Natural killer cell treated with Interleukin-12 subunit alpha and Interleukin-12 subunit beta and Interleukin-15 and Interleukin-18, amount 100 ng/mL, for 72 hours (primary cell): ENCODE measurements around the gene PTPRN2. TPM values are rescaled to one million over a fixed set of nuclear protein-coding genes. Genes with fewer than 3 reads are reported as not detected.
A peak's percentile ranks its signal among the peaks of the same experiment; 100 is the strongest.
"Not testable (repeated sequence)": the region's sequence is repeated elsewhere in the genome, so short reads cannot be mapped to it uniquely, and the experiment has no call there.

ENCODE experiments used
- ATAC-seq, 2 donors: fragments of 150-1000 bp; cut with Tn5 transposase in 1 of 2; sonication (Bioruptor Pico), chemical (Tn5 transposase) in 1 of 2; 2 replicates each; pipeline ENCODE4 v1.10.0; 2021
- DNase-seq: peaks from one replicate; pipeline ENCODE4 v3.0.0; 2022; ENCODE audit warnings: low spot score
- H3K27ac Mint-ChIP-seq, 2 donors: 1 replicate in 1 of 2; 2 replicates in 1 of 2; pipeline ENCODE4 v1.8.0; 2022; ENCODE audit warnings: mixed read lengths in 2 of 2, mild to moderate bottlenecking in 1 of 2, moderate library complexity in 1 of 2
- H3K27me3 Mint-ChIP-seq, 2 donors: 1 replicate in 1 of 2; 2 replicates in 1 of 2; pipeline ENCODE4 v1.8.0; 2022; ENCODE audit warnings: mixed read lengths in 2 of 2
- H3K36me3 Mint-ChIP-seq: one replicate; pipeline ENCODE4 v1.8.0; 2022; ENCODE audit warnings: mixed read lengths
- H3K4me1 Mint-ChIP-seq, 2 donors: 1 replicate in 1 of 2; 2 replicates in 1 of 2; pipeline ENCODE4 v1.8.0; 2022; ENCODE audit warnings: low read depth in 2 of 2, mixed read lengths in 2 of 2, mild to moderate bottlenecking in 1 of 2
- H3K4me3 Mint-ChIP-seq: one replicate; pipeline ENCODE4 v1.8.0; 2022; ENCODE audit warnings: mixed read lengths
- H3K9me3 Mint-ChIP-seq: 2 replicates; pipeline ENCODE4 v1.8.0; 2022; ENCODE audit warnings: mixed read lengths
- total RNA-seq, 2 donors: library from RNA; stranded (reverse); gene quantifications; one replicate each; pipeline ENCODE4 v1.2.3, GENCODE V29; 2022

Gene PTPRN2
- total RNA-seq, 2 donors from 2014 or later: 0.17 to 0.74 TPM

DNA sequence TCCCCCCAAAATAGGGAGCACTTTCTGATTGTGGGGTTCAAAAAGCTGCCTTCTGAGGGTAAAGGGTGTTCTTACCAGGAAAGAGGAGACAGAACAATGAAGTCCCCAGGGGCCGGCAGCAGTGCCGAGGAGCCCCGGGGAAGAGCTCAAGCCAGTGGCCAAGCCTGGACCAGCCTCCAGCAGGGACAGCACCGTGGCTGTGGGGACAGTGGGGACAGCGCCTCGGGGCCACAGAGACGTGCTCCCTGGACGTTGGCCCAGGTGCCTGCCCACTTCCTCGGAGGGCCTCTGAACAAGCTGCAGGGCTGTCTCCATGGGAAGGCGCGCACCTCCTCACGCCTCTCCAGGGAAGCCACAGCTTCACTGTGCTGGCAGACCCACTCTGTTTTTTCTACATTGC is 312.6 kb downstream of the PTPRN2 start:
- no peak overlapping the region for H3K27ac Mint-ChIP-seq
- no peaks in the 10 kb centered on the region for H3K9me3 Mint-ChIP-seq
- no peak for ATAC-seq
- H3K36me3 Mint-ChIP-seq: no peaks in the 10 kb centered on the region
- H3K4me1 Mint-ChIP-seq: no peaks in the 10 kb centered on the region
- DNase-seq: peak; percentile 59
- no peaks in the 10 kb centered on the region for H3K27me3 Mint-ChIP-seq
- H3K4me3 Mint-ChIP-seq: no peak overlapping the region

DNA sequence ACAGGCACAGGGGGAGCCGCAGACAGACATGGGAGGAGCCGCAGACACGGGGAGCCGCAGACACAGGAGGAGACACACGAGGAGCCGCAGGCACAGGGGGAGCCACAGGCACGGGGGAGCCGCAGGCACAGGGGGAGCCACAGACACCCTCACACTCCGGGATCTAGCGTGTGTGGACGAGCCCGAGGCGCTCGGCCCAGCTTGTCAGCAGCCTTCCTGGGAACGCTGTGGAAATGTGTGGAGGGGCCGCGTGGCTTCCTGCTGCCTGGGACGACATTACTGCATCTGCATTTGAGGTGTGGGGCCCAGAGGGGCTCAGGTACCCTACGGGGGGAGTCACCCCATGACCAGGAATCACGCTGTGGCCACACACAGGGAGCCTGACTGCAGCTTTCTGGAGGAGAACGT is 313.2 kb downstream of the PTPRN2 start:
- Mint-ChIP-seq H3K36me3 (no peaks in the 10 kb centered on the region), H3K4me3 (no peak overlapping the region), H3K27ac (no peak overlapping the region), H3K9me3 (peaks cover 4% of the 10 kb centered on the region), H3K4me1 (no peaks in the 10 kb centered on the region), H3K27me3 (no peaks in the 10 kb centered on the region)
- DNase-seq (peak; percentile 50), ATAC-seq (no peak)

DNA sequence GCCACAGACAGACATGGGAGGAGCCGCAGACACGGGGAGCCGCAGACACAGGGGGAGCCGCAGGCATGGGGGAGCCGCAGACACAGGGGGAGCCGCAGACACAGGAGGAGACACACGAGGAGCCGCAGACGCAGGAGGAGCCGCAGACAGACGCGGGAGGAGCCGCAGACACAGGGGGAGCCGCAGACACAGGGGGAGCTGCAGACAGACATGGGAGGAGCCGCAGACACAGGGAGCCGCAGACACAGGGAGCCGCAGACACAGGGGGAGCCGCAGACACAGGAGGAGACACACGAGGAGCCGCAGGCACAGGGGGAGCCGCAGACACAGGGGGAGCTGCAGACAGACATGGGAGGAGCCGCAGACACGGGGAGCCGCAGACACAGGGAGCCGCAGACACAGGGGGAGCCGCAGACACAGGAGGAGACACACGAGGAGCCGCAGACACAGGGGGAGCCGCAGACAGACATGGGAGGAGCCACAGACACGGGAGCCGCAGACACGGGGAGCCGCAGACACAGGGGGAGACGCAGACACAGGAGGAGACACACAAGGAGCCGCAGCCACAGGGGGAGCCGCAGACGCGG is 313.8 kb downstream of the PTPRN2 start:
- not testable (repeated sequence) for H3K27ac Mint-ChIP-seq

DNA sequence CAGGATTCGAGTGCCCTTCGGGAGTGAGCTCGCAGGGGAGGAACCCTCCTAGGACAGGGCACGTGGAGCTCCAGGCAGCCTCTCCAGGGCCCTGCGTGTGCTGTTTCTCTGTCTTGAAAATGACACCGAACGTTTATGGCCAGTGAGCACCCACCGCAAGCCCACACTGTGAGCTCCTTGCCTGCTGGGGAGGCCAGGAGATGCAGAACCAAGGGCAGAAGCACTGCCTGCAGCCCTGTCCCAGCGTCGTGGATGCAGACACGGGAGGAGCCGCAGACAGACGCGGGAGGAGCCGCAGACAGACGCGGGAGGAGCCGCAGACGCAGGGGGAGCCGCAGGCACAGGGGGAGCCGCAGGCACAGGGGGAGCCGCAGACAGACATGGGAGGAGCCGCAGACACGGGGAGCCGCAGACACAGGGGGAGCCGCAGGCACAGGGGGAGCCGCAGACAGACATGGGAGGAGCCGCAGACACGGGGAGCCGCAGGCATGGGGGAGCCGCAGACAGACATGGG is 314.4 kb downstream of the PTPRN2 start:
- Mint-ChIP-seq H3K27me3 (no peaks in the 10 kb centered on the region), H3K4me1 (no peaks in the 10 kb centered on the region), H3K9me3 (peaks cover 4% of the 10 kb centered on the region), H3K36me3 (no peaks in the 10 kb centered on the region), H3K27ac (no peak overlapping the region), H3K4me3 (no peak overlapping the region)
- no peak for ATAC-seq
- peak; percentile 32 for DNase-seq

More for the DNA sequence above, 313.8 kb downstream of the PTPRN2 start:
- not testable (repeated sequence) for ATAC-seq, H3K36me3 Mint-ChIP-seq, H3K4me1 Mint-ChIP-seq, H3K27me3 Mint-ChIP-seq, H3K4me3 Mint-ChIP-seq, H3K9me3 Mint-ChIP-seq
- DNase-seq: peak; percentile 59

DNA sequence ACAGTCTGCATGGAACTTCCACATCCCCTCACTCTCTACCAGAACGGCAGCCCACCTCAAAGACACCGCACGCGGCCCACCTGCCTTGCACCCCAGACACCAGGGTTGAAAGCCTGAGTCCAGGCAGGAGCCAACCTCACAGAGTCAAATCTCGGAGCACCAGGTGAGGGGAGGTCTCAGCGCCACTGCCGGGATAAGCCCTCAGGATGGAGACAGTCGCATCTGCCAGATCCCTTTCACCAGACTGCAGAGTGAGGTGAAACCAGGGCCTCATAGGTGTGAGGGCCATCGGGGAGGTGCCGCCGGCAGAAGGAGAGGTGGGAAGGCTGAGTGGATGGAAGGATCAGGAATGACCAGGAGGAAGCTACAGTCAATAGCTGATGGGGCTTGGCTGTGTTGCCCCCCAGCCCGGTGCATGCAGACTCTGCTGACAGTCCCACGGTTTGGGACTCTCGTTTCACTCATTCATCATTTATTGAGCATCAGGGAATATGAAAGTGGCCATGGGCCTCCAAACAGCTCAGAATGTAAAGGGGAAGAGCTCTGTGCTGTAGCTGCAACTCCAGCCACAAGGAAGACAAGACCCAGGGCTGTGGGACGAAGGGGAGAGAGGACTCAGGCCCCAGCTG is 315.0 kb downstream of the PTPRN2 start:
- no peaks in the 10 kb centered on the region for H3K4me1 Mint-ChIP-seq
- H3K4me3 Mint-ChIP-seq: no peak overlapping the region
- no peak overlapping the region for H3K27ac Mint-ChIP-seq
- DNase-seq (peak; percentile 49), ATAC-seq (no peak)
- H3K36me3 Mint-ChIP-seq: no peaks in the 10 kb centered on the region
- H3K9me3 Mint-ChIP-seq: peaks cover 4% of the 10 kb centered on the region
- no peaks in the 10 kb centered on the region for H3K27me3 Mint-ChIP-seq

DNA sequence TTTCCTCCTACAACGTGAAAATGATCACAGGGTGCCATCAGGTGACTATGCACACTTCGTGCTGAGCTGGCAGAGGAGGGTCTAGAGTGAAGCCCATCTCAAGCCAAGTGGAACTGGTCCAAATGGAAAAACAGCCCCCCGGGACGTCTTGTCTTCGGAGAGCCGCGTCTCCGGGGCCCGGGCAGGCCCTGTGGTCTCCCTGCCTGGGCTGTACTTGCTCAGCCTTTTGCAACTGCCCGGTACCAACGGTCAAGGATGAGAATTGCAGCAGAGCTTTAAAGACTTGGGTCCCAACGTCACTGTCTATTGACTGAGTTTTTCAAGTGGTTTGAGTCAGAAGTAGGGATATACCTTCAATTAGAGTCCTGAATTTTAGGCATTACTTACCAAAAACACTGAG is 315.5 kb downstream of the PTPRN2 start:
- no peaks in the 10 kb centered on the region for H3K4me1 Mint-ChIP-seq
- DNase-seq: peak; percentile 29
- peaks cover 4% of the 10 kb centered on the region for H3K9me3 Mint-ChIP-seq
- H3K36me3 Mint-ChIP-seq: no peaks in the 10 kb centered on the region
- no peaks in the 10 kb centered on the region for H3K27me3 Mint-ChIP-seq
- H3K4me3 Mint-ChIP-seq: no peak overlapping the region
- no peak overlapping the region for H3K27ac Mint-ChIP-seq
- ATAC-seq: no peak

DNA sequence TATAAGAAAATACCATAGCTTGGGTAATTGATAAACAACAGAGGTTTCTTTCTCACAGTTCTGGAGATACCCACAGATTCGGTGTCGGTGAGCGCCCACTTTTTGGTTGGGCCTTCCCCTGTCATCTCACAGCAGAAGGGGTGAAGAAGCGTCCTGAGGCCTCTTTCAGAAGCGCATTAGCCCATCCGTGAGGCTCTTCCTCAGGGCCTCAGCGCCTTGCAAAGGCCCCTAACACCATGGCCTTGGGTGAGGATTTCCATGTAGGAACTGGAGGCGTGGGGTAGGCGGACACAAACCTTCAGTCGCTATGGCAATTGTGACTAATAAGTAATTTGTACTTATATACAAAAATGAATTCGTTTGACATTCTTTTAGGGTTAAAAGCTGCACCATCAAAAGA is 316.0 kb downstream of the PTPRN2 start:
- no peak for ATAC-seq
- H3K4me1 Mint-ChIP-seq: no peaks in the 10 kb centered on the region
- DNase-seq: peak; percentile 10
- no peak overlapping the region for H3K27ac Mint-ChIP-seq
- no peaks in the 10 kb centered on the region for H3K36me3 Mint-ChIP-seq
- H3K27me3 Mint-ChIP-seq: no peaks in the 10 kb centered on the region
- peaks cover 4% of the 10 kb centered on the region for H3K9me3 Mint-ChIP-seq
- no peak overlapping the region for H3K4me3 Mint-ChIP-seq

DNA sequence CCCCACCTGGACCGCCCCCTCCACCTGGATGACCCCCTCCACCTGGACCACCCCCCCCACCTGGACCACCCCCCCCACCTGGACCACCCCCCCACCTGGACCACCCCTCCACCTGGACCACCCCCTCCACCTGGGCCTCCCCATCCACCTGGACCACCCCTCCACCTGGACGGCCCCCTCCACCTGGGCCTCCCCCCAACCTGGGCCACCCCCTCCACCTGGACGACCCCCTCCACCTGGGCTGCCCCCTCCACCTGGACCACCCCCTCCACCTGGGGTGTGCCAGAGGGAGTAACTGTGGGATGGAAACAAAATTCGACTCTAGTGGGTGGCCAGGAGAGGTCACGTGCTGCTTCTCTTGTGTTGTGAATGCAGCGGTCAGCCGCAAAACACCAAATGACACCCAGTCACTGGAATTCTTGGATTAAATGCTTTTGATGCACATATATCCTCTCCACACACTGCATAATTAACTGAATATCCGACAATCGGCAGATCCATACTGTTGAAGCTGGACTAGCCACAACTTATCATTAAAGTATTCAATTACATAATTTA is 316.7 kb downstream of the PTPRN2 start:
- H3K27me3 Mint-ChIP-seq: no peaks in the 10 kb centered on the region

DNA sequence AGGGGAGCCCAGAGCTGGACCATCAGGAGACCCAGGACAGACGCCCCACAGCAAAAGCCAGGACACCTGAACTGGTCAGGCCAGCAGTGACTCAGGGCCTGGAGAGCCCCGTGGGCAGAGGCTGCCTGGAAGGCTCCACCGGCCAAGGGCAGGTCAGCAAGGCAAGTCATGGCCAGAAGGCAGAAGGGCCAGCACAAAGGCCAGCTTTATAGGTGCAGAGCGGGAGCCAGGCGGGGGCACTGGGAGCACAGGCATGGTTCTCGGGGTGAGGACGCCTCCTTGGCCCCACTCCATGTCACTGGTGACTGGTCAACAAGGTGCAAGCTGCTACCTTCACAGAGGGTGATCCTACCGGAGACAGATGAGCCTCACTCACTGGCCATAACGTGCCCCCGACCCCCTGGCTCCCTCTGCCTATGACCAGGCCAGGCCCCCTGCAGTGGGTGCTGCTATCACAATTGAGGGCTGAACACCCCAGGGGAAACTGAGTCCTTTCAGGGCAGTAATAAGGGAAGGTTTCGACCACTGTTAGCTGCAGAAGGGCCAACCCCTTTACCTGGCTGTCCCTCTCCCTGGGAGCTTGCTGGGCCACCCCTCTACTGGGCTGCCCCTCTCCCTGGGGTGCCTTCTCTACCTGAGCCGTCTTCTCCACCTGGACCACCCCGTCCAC is 317.4 kb downstream of the PTPRN2 start:
- Mint-ChIP-seq H3K36me3 (no peaks in the 10 kb centered on the region), H3K27me3 (no peaks in the 10 kb centered on the region), H3K27ac (no peak overlapping the region), H3K4me3 (no peak overlapping the region), H3K4me1 (no peaks in the 10 kb centered on the region), H3K9me3 (peaks cover 4% of the 10 kb centered on the region)
- ATAC-seq (peak in 1 of 2 donors; percentile 30), DNase-seq (peak; percentile 35)

More for the DNA sequence above, 316.7 kb downstream of the PTPRN2 start:
- H3K36me3 Mint-ChIP-seq: no peaks in the 10 kb centered on the region
- DNase-seq (peak; percentile 57), ATAC-seq (no peak)
- H3K4me1 Mint-ChIP-seq: no peaks in the 10 kb centered on the region
- peaks cover 4% of the 10 kb centered on the region for H3K9me3 Mint-ChIP-seq
- H3K4me3 Mint-ChIP-seq: no peak overlapping the region
- H3K27ac Mint-ChIP-seq: no peak overlapping the region

DNA sequence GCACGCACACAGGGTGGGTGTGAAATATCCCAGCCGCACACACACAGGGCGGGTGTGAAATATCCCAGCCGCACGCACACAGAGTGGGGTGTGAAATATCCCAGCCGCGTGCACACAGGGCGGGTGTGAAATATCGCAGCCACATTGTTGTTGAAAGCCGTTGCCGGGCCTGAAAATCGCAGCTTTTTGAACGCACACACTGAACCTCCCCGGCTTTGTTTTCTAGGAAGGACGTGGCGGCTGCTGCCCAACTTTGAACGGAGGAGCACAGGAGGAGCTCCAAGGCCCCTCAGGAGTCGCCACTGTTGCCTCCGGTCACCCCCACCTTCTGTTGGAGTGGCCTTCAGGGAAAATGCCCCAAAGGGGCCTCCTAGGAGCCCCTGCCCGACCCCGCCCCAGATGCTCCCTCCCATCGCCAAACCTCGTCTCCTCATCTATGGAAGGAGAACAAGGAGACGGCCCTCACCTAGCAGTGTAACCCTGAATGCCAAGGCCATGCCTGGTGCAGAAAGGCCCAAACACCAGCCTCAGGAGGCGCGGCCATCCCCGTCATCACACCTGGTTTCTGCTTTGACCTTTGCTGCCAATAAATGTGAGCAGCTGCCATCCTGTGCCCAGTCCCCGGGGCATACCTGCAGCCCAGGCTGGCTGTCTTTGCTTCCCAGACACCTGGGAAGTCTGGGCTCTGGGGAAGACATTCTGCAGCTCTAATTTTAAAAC is 318.6 kb downstream of the PTPRN2 start:
- H3K4me3 Mint-ChIP-seq: no peak overlapping the region
- H3K27me3 Mint-ChIP-seq: no peaks in the 10 kb centered on the region
- no peaks in the 10 kb centered on the region for H3K4me1 Mint-ChIP-seq

DNA sequence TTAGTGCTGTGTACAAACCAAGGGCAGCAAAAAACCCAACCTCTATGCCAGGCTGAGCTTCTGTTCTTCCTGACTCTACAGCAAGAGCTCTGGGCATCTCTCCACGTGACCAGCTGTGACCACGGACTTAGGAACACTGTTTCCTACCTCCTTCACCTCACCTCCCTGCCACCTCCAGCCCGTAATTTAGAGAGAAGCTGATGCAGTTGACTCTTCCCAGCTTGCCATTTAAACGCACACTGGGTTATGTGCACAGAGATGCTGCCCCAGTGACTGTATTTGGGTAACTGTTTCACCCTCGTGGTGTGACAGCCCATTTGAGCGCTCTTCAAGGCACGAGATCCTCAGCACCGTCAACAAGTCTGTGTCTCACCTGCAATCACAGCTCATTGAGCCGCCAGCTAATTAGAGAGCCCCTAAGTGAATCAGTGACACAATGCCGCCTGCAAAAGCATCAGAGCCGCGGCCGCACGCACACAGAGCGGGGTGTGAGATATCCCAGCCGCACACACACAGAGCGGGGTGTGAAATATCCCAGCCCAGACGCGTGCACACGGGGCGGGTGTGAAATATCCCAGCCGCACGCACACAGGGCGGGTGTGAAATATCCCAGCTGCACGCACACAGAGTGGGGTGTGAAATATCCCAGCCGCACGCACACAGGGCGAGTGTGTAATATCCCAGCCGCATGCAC is 319.7 kb downstream of the PTPRN2 start:
- no peaks in the 10 kb centered on the region for H3K4me1 Mint-ChIP-seq
- H3K27ac Mint-ChIP-seq: no peak overlapping the region
- no peaks in the 10 kb centered on the region for H3K36me3 Mint-ChIP-seq
- no peaks in the 10 kb centered on the region for H3K27me3 Mint-ChIP-seq
- DNase-seq (peak; percentile 2), ATAC-seq (no peak)
- no peak overlapping the region for H3K4me3 Mint-ChIP-seq
- H3K9me3 Mint-ChIP-seq: peaks cover 4% of the 10 kb centered on the region

More for the DNA sequence above, 318.6 kb downstream of the PTPRN2 start:
- peak; percentile 15 for DNase-seq
- Mint-ChIP-seq H3K9me3 (peaks cover 4% of the 10 kb centered on the region), H3K36me3 (no peaks in the 10 kb centered on the region), H3K27ac (no peak overlapping the region)
- ATAC-seq: no peak

DNA sequence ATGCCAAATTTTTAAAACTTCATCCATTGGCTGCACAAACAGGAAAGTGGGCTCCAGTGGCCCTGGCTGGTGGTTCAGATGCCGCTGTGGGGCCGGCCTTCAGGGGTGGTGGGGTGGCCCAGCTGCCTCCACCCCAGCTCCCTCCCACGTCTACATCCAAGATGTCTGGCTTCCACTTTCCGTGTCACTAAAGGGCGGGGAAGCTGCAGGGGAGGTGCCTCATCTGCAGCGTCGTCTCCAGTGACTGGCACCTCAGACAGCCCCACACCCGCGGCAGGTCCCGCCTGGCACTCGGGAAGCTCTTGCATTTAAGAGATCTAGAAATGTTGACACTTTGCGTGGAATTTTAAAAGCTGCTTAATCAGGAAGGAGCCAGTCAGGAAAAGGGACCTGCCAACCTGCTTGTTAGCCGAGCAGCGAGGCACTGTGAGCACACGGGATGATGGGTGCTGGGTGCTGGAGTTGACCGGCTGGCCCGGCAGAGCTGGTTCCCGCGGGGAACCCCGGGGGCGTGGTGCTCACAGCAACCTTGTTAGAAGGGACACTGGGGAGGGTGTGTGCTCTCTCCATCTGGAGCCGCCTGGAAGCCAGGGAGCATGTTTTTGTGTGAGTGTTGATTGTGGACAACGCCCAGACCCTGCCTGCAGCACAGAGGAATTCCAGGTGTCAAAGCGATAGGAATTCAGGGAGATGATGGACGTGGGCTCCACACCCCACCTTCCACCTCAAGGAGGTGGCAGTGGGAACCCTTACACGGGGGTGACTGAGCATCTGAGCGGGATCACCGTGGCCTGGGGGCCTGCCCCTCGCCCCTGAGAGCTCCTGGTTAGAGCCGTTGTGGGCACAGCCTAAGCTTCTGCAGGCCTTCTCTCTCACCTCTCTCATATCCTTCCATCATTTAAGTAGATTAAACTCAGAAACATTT is 320.5 kb downstream of the PTPRN2 start:
- H3K27ac Mint-ChIP-seq: no peak overlapping the region
- H3K9me3 Mint-ChIP-seq: peaks cover 4% of the 10 kb centered on the region
- H3K4me3 Mint-ChIP-seq: no peak overlapping the region
- no peaks in the 10 kb centered on the region for H3K36me3 Mint-ChIP-seq
- DNase-seq (peak; percentile 12), ATAC-seq (no peak)
- no peaks in the 10 kb centered on the region for H3K27me3 Mint-ChIP-seq
- H3K4me1 Mint-ChIP-seq: no peaks in the 10 kb centered on the region
